Activated naive CD4-positive, alpha-beta T cell treated with anti-CD3 and anti-CD28 coated beads, Interleukin-2, amount 10 ng/mL, durations not matched to agents 7 days and 5 days (primary cell): Measurements from ENCODE around the gene EFCAB6.

Experiments used
- CTCF ChIA-PET: fragments of 350-600 bp; sonication (Branson Sonifier 250); formaldehyde crosslinking; loops from one replicate; lab custom pipeline; 2021; ENCODE audit warnings: antibody characterized with exemption; lab: Charles Lee
- DNase-seq: peaks from one replicate; pipeline ENCODE4 v3.0.0-alpha.2; 2020
- H3K27ac Mint-ChIP-seq: one replicate; pipeline ENCODE4 v1.8.0; 2021; ENCODE audit warnings: mild to moderate bottlenecking, moderate library complexity, mixed read lengths
- H3K27me3 Mint-ChIP-seq: one replicate; pipeline ENCODE4 v1.8.0; 2021; ENCODE audit warnings: mild to moderate bottlenecking, mixed read lengths
- H3K36me3 Mint-ChIP-seq: one replicate; pipeline ENCODE4 v1.8.0; 2021; ENCODE audit warnings: mixed read lengths
- H3K4me1 Mint-ChIP-seq: one replicate; pipeline ENCODE4 v1.8.0; 2021; ENCODE audit warnings: mixed read lengths
- H3K4me3 Mint-ChIP-seq: one replicate; pipeline ENCODE4 v1.8.0; 2021; ENCODE audit warnings: mild to moderate bottlenecking, moderate library complexity, mixed read lengths
- H3K9me3 Mint-ChIP-seq: one replicate; pipeline ENCODE4 v1.8.0; 2021; ENCODE audit warnings: mixed read lengths

Gene EFCAB6

GRCh38 chr22:43745411-43745770 is 66.7 kb downstream of the EFCAB6 start:
- Mint-ChIP-seq H3K27ac (no peak overlapping the region), H3K4me1 (no peaks in the 10 kb centered on the region), H3K9me3 (no peaks in the 10 kb centered on the region), H3K4me3 (no peak overlapping the region), H3K27me3 (no peaks in the 10 kb centered on the region), H3K36me3 (no peaks in the 10 kb centered on the region)
- CTCF ChIA-PET = interaction anchor here (0.6 kb wide), 1 partner anchor 47 kb away, joined by 3 read pairs; no protein-coding TSS in a partner anchor
- no peak for DNase-seq

- H3K27me3 Mint-ChIP-seq = no peaks in the 10 kb centered on the region
- H3K9me3 Mint-ChIP-seq = no peaks in the 10 kb centered on the region
- no peaks in the 10 kb centered on the region for H3K4me1 Mint-ChIP-seq
- CTCF ChIA-PET = no interaction called here
- H3K4me3 Mint-ChIP-seq = no peak overlapping the region
- H3K36me3 Mint-ChIP-seq = no peaks in the 10 kb centered on the region
- no peak overlapping the region for H3K27ac Mint-ChIP-seq
- DNase-seq = no peak
Observed at GRCh38 chr22:43744700-43745410, 67.2 kb downstream of the EFCAB6 start.

- no peaks in the 10 kb centered on the region for H3K36me3 Mint-ChIP-seq
- H3K9me3 Mint-ChIP-seq = no peaks in the 10 kb centered on the region
- no peak for DNase-seq
- no peak overlapping the region for H3K4me3 Mint-ChIP-seq
- no peaks in the 10 kb centered on the region for H3K4me1 Mint-ChIP-seq
- H3K27me3 Mint-ChIP-seq = no peaks in the 10 kb centered on the region
- H3K27ac Mint-ChIP-seq = no peak overlapping the region
- CTCF ChIA-PET = no interaction called here
Observed at GRCh38 chr22:43743929-43744643, 68.0 kb downstream of the EFCAB6 start.

- no peaks in the 10 kb centered on the region for H3K27me3 Mint-ChIP-seq
- H3K36me3 Mint-ChIP-seq = no peaks in the 10 kb centered on the region
- H3K4me3 Mint-ChIP-seq = no peak overlapping the region
- no peak for DNase-seq
- no peaks in the 10 kb centered on the region for H3K4me1 Mint-ChIP-seq
- H3K9me3 Mint-ChIP-seq = no peaks in the 10 kb centered on the region
- no peak overlapping the region for H3K27ac Mint-ChIP-seq
- CTCF ChIA-PET = no interaction called here
Observed at GRCh38 chr22:43743131-43743530, 69.0 kb downstream of the EFCAB6 start.

- CTCF ChIA-PET = interaction anchor here (0.9 kb wide), 1 partner anchor 354 kb away, joined by 3 read pairs; no protein-coding TSS in a partner anchor
- DNase-seq = no peak
Observed at GRCh38 chr22:43742154-43742950, 69.8 kb downstream of the EFCAB6 start.

GRCh38 chr22:43740587-43741270 is 71.4 kb downstream of the EFCAB6 start:
- Mint-ChIP-seq H3K9me3 (no peaks in the 10 kb centered on the region), H3K27ac (no peak overlapping the region), H3K4me1 (no peaks in the 10 kb centered on the region), H3K27me3 (no peaks in the 10 kb centered on the region), H3K36me3 (no peaks in the 10 kb centered on the region), H3K4me3 (no peak overlapping the region)
- DNase-seq = no peak
- CTCF ChIA-PET = no interaction called here

More at GRCh38 chr22:43742154-43742950, 69.8 kb downstream of the EFCAB6 start:
- Mint-ChIP-seq H3K4me1 (no peaks in the 10 kb centered on the region), H3K27me3 (no peaks in the 10 kb centered on the region), H3K4me3 (no peak overlapping the region), H3K9me3 (no peaks in the 10 kb centered on the region), H3K36me3 (no peaks in the 10 kb centered on the region), H3K27ac (no peak overlapping the region)

GRCh38 chr22:43739851-43740379 is 72.2 kb downstream of the EFCAB6 start:
- Mint-ChIP-seq H3K27ac (no peak overlapping the region), H3K9me3 (no peaks in the 10 kb centered on the region), H3K27me3 (no peaks in the 10 kb centered on the region), H3K36me3 (no peaks in the 10 kb centered on the region), H3K4me1 (no peaks in the 10 kb centered on the region), H3K4me3 (no peak overlapping the region)
- DNase-seq = no peak
- CTCF ChIA-PET = no interaction called here

- Mint-ChIP-seq H3K27me3 (no peaks in the 10 kb centered on the region), H3K9me3 (no peaks in the 10 kb centered on the region), H3K4me3 (no peak overlapping the region), H3K27ac (no peak overlapping the region), H3K36me3 (no peaks in the 10 kb centered on the region), H3K4me1 (no peaks in the 10 kb centered on the region)
- CTCF ChIA-PET = no interaction called here
- no peak for DNase-seq
Observed at GRCh38 chr22:43737150-43737828, 74.8 kb downstream of the EFCAB6 start.

GRCh38 chr22:43736651-43737050 is 75.5 kb downstream of the EFCAB6 start:
- H3K4me3 Mint-ChIP-seq = no peak overlapping the region

GRCh38 chr22:43734370-43735150 is 77.5 kb downstream of the EFCAB6 start:
- Mint-ChIP-seq H3K4me3 (no peak overlapping the region), H3K27me3 (peaks cover 3% of the 10 kb centered on the region), H3K9me3 (no peaks in the 10 kb centered on the region), H3K4me1 (no peaks in the 10 kb centered on the region), H3K36me3 (no peaks in the 10 kb centered on the region), H3K27ac (no peak overlapping the region)
- no peak for DNase-seq
- CTCF ChIA-PET = no interaction called here

More at GRCh38 chr22:43736651-43737050, 75.5 kb downstream of the EFCAB6 start:
- H3K36me3 Mint-ChIP-seq = no peaks in the 10 kb centered on the region
- H3K9me3 Mint-ChIP-seq = no peaks in the 10 kb centered on the region
- no peaks in the 10 kb centered on the region for H3K27me3 Mint-ChIP-seq
- no peaks in the 10 kb centered on the region for H3K4me1 Mint-ChIP-seq
- DNase-seq = no peak
- CTCF ChIA-PET = no interaction called here
- no peak overlapping the region for H3K27ac Mint-ChIP-seq

- DNase-seq = no peak
- Mint-ChIP-seq H3K9me3 (no peaks in the 10 kb centered on the region), H3K36me3 (no peaks in the 10 kb centered on the region), H3K4me1 (no peaks in the 10 kb centered on the region), H3K27ac (no peak overlapping the region), H3K4me3 (no peak overlapping the region), H3K27me3 (peaks cover 8% of the 10 kb centered on the region)
- CTCF ChIA-PET = no interaction called here
Observed at GRCh38 chr22:43733138-43733537, 79.0 kb downstream of the EFCAB6 start.

- H3K36me3 Mint-ChIP-seq = no peaks in the 10 kb centered on the region
- no peaks in the 10 kb centered on the region for H3K9me3 Mint-ChIP-seq
- CTCF ChIA-PET = no interaction called here
- H3K27me3 Mint-ChIP-seq = peaks cover 8% of the 10 kb centered on the region
- H3K4me1 Mint-ChIP-seq = no peaks in the 10 kb centered on the region
- H3K4me3 Mint-ChIP-seq = no peak overlapping the region
- no peak overlapping the region for H3K27ac Mint-ChIP-seq
- no peak for DNase-seq
Observed at GRCh38 chr22:43731988-43732387, 80.1 kb downstream of the EFCAB6 start.
